Subcutaneous abdominal adipose tissue (tissue), 5 donors: ENCODE data around the gene HSFX2.
"Not testable (repeated sequence)": the region's sequence is repeated elsewhere in the genome, so short reads cannot be mapped to it uniquely, and the experiment has no call there.

ENCODE experiments used
- H3K27ac ChIP-seq: one replicate; pipeline ENCODE4 v1.7.0; 2013; ENCODE audit warnings: low read depth, mild to moderate bottlenecking, inconsistent platforms, low read length, moderate library complexity
- H3K27me3 ChIP-seq, 5 donors: one replicate each; pipeline ENCODE4 v1.7.0; 2013; ENCODE audit warnings: low read length in 5 of 5, inconsistent platforms in 1 of 5; ENCODE audit not compliant: control insufficient read depth in 5 of 5, insufficient read depth in 4 of 5
- H3K36me3 ChIP-seq, 5 donors: one replicate each; pipeline ENCODE4 v1.7.0; 2013; ENCODE audit warnings: low read length in 5 of 5; ENCODE audit not compliant: control insufficient read depth in 5 of 5, insufficient read depth in 5 of 5
- H3K4me1 ChIP-seq, 5 donors: one replicate each; pipeline ENCODE4 v1.7.0; 2013; ENCODE audit warnings: low read length in 5 of 5, mild to moderate bottlenecking in 3 of 5, moderate library complexity in 1 of 5; ENCODE audit not compliant: control insufficient read depth in 5 of 5, insufficient read depth in 5 of 5
- H3K4me3 ChIP-seq, 5 donors: one replicate each; pipeline ENCODE4 v1.7.0; 2013; ENCODE audit warnings: low read length in 5 of 5, low read depth in 1 of 5
- H3K9ac ChIP-seq, 5 donors: one replicate each; pipeline ENCODE4 v1.7.0; 2013; ENCODE audit warnings: low read length in 5 of 5, mild to moderate bottlenecking in 4 of 5, moderate library complexity in 3 of 5
- H3K9me3 ChIP-seq, 5 donors: one replicate each; pipeline ENCODE4 v1.7.0; 2013; ENCODE audit warnings: low read length in 5 of 5; ENCODE audit not compliant: control insufficient read depth in 5 of 5
- donor health status: healthy.
- donor health status: healthy.
- donor health status: healthy.
- donor health status: healthy.
- donor health status: healthy.

Gene HSFX2

GRCh38 chrX:149545545-149546543 is 49.3 kb downstream of the HSFX2 start:
- peaks cover 3 to 11% (median 6%) of the 10 kb centered on the region in 5 donors for H3K4me1 ChIP-seq
- not testable (repeated sequence) for H3K27me3 ChIP-seq

More at GRCh38 chrX:149545545-149546543, 49.3 kb downstream of the HSFX2 start:
- not testable (repeated sequence) for H3K27ac ChIP-seq, H3K36me3 ChIP-seq, H3K9me3 ChIP-seq, H3K9ac ChIP-seq, H3K4me3 ChIP-seq
